ENCODE results near the gene NIN. TPM values are rescaled to one million over a fixed set of nuclear protein-coding genes. Genes with fewer than 3 reads are reported as not detected.
A peak's percentile ranks its signal among the peaks of the same experiment; 100 is the strongest.

Gene NIN, protein sequence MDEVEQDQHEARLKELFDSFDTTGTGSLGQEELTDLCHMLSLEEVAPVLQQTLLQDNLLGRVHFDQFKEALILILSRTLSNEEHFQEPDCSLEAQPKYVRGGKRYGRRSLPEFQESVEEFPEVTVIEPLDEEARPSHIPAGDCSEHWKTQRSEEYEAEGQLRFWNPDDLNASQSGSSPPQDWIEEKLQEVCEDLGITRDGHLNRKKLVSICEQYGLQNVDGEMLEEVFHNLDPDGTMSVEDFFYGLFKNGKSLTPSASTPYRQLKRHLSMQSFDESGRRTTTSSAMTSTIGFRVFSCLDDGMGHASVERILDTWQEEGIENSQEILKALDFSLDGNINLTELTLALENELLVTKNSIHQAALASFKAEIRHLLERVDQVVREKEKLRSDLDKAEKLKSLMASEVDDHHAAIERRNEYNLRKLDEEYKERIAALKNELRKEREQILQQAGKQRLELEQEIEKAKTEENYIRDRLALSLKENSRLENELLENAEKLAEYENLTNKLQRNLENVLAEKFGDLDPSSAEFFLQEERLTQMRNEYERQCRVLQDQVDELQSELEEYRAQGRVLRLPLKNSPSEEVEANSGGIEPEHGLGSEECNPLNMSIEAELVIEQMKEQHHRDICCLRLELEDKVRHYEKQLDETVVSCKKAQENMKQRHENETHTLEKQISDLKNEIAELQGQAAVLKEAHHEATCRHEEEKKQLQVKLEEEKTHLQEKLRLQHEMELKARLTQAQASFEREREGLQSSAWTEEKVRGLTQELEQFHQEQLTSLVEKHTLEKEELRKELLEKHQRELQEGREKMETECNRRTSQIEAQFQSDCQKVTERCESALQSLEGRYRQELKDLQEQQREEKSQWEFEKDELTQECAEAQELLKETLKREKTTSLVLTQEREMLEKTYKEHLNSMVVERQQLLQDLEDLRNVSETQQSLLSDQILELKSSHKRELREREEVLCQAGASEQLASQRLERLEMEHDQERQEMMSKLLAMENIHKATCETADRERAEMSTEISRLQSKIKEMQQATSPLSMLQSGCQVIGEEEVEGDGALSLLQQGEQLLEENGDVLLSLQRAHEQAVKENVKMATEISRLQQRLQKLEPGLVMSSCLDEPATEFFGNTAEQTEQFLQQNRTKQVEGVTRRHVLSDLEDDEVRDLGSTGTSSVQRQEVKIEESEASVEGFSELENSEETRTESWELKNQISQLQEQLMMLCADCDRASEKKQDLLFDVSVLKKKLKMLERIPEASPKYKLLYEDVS (N-terminal part only)
- 10 to 100 TPM; 16.2 to 49.3 (median 29.2) TPM for total RNA-seq

DNA sequence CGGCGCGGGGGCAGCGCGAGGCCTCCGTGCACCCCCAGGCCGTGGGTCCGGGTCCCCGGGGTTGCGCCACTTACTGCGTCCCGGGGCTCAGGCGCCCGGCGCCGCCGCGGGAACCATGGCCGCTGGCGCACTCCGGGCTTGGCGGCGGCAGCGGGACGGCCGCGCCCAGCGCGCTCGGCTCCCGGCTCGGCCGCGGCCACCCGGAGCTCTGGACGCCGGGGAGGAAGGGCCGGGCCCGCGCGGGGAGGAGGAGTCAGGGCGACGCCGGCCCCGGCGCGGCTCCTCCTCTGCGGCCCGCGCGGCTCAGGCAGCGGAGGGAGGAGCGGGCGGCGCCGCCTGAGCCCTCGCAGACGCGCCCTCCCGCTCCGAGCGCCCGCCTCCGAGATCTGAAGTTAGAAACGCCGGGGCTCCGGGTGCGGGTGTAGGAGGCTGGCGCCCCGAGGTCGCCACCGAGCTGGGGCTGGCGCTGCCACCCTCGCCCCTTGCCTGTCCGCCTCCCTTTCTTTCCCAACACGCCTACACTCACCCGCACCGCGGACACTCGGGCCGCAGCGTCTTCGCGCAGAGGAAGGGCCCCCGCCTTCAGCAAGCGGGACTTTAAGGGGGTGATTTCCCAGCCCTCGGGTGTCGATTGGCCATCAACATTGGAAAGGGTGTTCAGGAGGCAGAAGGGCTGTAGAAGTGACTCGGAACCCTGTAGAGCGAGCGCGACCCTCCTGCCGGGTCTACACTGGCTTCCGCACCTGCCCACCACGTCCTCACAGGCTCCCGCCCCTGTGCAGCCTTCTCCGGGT is at the start of gene NIN:
Gene NIN (minus strand): TSS at position 231 of the 794 bp plus-strand sequence. CDS start 9,106 bp downstream, outside the sequence.
- DNase-seq (peak; percentile 33 to 52), ATAC-seq (peak; percentile 81 to 86)
- Histone ChIP-seq H3K27me3 (no peaks in the 10 kb centered on the region), H3K4me3 (peak within 1 kb of the TSS; percentile 77 to 94 (median 88)), H3K9me3 (no peaks in the 10 kb centered on the region), H3K4me1 (peaks cover 25 to 29% of the 10 kb centered on the region in 2 donors), H3K27ac (peak within 1 kb of the TSS; percentile 84 to 92 (median 90)), H3K36me3 (no peaks in the 10 kb centered on the region)
- intact Hi-C loops (cut with DNase I; ENCODE audit: low total_unique reads) (loop anchor here (2.0 to 5.0 kb wide), 2 partner anchors 30 to 39 kb away; no protein-coding TSS in a partner anchor), in situ Hi-C loops (cut with MboI; ENCODE audit: low sequenced_read_pairs in 4 of 4) (no loop called here)
- peak; percentile 65 for TF ChIP-seq POLR2A (IDR thresholded peaks at IDR 0.05)
- TF ChIP-seq, protein P1, sequence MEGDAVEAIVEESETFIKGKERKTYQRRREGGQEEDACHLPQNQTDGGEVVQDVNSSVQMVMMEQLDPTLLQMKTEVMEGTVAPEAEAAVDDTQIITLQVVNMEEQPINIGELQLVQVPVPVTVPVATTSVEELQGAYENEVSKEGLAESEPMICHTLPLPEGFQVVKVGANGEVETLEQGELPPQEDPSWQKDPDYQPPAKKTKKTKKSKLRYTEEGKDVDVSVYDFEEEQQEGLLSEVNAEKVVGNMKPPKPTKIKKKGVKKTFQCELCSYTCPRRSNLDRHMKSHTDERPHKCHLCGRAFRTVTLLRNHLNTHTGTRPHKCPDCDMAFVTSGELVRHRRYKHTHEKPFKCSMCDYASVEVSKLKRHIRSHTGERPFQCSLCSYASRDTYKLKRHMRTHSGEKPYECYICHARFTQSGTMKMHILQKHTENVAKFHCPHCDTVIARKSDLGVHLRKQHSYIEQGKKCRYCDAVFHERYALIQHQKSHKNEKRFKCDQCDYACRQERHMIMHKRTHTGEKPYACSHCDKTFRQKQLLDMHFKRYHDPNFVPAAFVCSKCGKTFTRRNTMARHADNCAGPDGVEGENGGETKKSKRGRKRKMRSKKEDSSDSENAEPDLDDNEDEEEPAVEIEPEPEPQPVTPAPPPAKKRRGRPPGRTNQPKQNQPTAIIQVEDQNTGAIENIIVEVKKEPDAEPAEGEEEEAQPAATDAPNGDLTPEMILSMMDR (IDR thresholded peaks at IDR 0.05 in 4 of 5, conservative IDR thresholded peaks at IDR 0.05 in 1 of 5) = no peak

GRCh38 chr14:50875359-50876070 is 44.6 kb upstream of the NIN start:
- intact Hi-C loops (cut with DNase I; ENCODE audit: low total_unique reads) (no loop called here), in situ Hi-C loops (cut with MboI; ENCODE audit: low sequenced_read_pairs in 4 of 4) (no loop called here)
- H3K27ac ChIP-seq = no peak overlapping the region
- TF ChIP-seq, protein P1 (IDR thresholded peaks at IDR 0.05 in 4 of 5, conservative IDR thresholded peaks at IDR 0.05 in 1 of 5) = no peak
- TF ChIP-seq POLR2A (IDR thresholded peaks at IDR 0.05) = no peak
- H3K4me1 ChIP-seq = no peaks in the 10 kb centered on the region
- H3K4me3 ChIP-seq = no peak overlapping the region
- H3K36me3 ChIP-seq = no peaks in the 10 kb centered on the region
- peaks cover 16 to 29% (median 19%) of the 10 kb centered on the region in 3 donors for H3K27me3 ChIP-seq
- no peak for ATAC-seq
- DNase-seq = no peak
- no peaks in the 10 kb centered on the region for H3K9me3 ChIP-seq

DNA sequence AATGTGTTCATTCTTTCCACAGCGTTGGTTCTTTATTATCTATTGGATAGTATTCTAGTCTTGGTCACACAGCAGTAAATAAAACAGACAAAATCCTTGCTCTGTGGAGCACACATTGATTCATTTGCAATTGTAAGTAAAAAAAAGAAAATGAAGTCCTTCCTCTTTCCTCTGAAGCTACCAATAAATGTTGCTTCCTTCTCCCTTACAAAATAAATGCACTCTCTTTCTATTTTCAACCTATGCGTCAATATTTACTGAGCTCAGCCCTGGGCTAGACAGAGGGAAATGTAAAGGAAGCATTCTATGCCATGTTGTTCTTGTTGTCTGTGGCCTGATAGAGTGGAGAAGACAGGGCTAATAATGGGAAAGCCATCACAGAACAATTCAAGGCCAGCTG is 43.8 kb upstream of the NIN start:
- no peak overlapping the region for H3K4me3 ChIP-seq
- H3K27me3 ChIP-seq = peaks cover 23 to 35% (median 27%) of the 10 kb centered on the region in 3 donors
- DNase-seq (no peak), ATAC-seq (no peak)
- intact Hi-C loops (cut with DNase I; ENCODE audit: low total_unique reads) = no loop called here
- no peaks in the 10 kb centered on the region for H3K9me3 ChIP-seq
- TF ChIP-seq, protein P1 (IDR thresholded peaks at IDR 0.05 in 4 of 5, conservative IDR thresholded peaks at IDR 0.05 in 1 of 5) = no peak
- no peak for TF ChIP-seq POLR2A (IDR thresholded peaks at IDR 0.05)
- in situ Hi-C loops (cut with MboI; ENCODE audit: low sequenced_read_pairs in 4 of 4) = no loop called here
- no peak overlapping the region for H3K27ac ChIP-seq
- no peaks in the 10 kb centered on the region for H3K4me1 ChIP-seq
- H3K36me3 ChIP-seq = no peaks in the 10 kb centered on the region
